Right forelimb (tissue), 1 donor: ENCODE data around the gene ACOD1.
A peak's percentile ranks its signal among the peaks of the same experiment; 100 is the strongest.
"Not testable (repeated sequence)": the region's sequence is repeated elsewhere in the genome, so short reads cannot be mapped to it uniquely, and the experiment has no call there.

Experiments
- DNase-seq: peaks from one replicate; pipeline ENCODE4 v3.0.0-alpha.2; 2018

Gene ACOD1

DNA sequence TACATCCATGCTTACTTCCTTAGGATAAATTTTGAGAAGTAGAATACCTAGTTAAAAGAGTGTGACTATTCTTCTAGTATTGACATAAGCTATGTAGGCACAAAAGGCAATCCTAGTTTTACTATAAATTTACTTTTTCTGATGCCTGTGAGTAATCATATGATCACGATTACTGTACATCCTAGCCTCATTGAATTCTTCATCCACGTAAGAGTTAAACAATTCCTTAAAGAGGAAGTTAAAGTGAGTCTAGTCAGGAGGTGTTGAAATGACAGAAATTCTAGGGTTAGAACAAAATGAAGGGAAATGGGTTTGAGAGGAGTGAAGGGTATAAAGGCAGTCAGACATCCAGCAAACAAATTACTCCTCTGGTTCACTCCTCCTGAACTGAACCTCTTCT, at the start of gene ACOD1:
Gene ACOD1, plus strand, starts transcription at position 363 of the 400 bp plus-strand sequence. CDS start 48 bp downstream, outside the sequence.
- no peak for DNase-seq

DNA sequence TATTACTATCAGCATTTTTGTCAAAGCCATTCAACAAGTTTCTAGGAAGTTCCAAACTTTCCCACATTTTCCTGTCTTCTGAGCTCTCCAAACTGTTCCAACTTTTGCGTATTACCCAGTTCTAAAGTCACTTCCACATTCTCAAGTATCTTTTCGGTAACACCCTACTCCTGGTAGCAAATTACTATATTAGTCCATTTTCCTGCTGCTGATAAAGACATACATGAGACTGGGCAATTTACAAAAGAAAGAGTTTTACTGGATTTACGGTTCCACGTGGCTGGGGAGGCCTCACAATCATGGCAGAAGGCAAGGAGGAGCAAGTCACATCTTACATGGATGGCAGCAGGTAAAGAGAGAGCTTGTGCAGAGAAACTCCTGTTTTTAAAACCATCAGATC, 49.2 kb upstream of the ACOD1 start:
- DNase-seq: not testable (repeated sequence)

DNA sequence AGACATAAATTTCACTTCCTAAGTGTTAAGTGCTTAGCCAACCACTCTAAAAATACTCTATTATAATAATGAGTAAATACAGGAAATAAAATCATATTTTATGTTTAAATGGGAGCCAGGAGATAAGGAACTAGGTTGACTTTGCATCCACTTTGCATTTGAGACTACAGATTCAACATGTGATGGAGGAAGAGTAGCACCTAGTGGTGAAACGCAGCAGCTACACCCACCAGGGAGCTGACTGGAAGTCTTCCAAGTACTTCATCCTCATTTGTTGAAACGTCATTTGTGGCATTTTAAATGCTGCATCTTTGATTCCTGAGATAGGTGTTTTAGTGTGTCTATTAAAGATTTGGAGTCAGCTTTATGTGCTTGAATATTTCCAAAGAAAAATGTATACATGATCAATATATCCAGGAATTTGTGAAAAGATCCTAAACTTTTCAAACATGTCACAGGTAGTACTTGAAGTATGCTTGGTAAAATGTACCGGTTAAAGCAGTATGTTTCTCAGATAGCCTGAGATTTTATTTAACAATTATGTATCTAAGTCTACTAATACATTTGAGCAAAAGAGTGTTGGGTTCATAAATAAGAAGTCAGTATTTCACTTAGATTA, 44.7 kb upstream of the ACOD1 start:
- peak; percentile 74 for DNase-seq

DNA sequence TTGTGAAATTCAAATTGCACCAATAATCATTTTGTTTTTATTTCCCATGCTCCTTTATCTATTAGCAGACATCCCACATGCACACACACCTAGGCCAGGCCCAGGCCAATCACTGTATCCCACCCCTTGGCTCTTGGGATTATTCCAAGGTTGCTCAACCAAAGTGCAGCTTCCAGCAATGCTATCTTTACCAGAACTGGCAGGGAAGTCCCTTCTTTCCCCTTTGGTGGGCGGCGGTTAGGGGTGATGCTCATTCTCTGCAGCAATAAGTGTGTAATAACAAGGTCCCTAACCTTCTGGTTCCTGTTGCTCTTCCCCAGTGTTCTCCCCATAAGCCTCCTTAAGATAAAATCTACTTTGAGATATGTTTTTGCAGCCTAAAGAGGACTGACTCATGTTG, 43.8 kb upstream of the ACOD1 start:
- DNase-seq: no peak

DNA sequence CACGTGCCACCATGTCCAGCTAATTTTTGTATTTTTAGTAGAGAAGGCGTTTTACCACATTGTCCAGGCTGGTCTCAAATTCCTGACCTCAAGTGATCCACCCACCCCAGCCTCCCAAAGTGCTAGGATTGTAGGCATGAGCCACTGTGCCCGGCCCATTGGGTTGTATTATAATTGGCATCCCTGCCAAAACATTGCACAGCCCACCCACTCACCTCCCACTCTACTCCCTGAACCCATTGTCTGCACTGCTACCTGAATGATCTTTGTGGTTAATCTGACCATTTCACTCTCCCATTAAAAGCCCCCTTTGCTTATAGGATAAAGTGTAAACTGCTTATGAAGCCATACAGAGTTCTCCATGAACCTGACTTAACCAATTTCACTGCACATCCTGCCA, 35.8 kb upstream of the ACOD1 start:
- DNase-seq: no peak

DNA sequence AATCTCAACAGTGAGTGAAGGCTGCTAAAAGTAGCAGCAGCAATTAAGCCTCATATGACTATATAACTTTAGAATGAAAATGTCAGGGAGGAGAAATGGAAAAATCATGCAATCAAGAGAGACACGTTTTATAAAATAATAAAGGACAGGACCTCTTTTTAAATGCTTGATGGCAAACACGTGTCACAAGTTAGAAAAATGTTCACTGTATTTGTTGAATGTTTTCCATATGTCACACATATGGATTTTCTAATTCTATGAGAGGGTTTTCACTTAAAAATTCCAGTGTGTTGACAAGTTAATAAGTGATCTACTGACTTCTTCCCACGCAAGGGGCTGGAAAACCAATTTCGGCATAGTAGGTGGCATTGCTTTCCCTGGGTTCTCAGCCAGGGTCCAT, 34.4 kb upstream of the ACOD1 start:
- no peak for DNase-seq

DNA sequence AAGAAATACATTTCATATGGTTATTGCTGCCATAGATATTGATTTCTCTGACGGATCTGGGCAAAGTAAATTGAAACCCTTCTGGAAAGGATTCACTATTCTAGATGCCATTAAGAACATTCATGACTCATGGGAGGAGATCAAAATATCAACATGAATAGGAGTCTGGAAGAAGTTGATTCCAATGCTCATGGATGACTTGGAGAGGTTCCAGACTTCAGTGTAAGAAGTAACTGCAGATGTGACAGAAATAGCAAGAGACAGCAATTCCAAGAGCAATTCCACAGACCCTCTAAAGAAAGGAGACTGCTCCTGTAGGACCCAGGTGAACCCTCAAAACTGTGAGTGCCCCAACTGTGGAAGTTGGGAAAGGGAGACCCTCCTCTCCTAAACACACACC, 31.2 kb upstream of the ACOD1 start:
- no peak for DNase-seq

DNA sequence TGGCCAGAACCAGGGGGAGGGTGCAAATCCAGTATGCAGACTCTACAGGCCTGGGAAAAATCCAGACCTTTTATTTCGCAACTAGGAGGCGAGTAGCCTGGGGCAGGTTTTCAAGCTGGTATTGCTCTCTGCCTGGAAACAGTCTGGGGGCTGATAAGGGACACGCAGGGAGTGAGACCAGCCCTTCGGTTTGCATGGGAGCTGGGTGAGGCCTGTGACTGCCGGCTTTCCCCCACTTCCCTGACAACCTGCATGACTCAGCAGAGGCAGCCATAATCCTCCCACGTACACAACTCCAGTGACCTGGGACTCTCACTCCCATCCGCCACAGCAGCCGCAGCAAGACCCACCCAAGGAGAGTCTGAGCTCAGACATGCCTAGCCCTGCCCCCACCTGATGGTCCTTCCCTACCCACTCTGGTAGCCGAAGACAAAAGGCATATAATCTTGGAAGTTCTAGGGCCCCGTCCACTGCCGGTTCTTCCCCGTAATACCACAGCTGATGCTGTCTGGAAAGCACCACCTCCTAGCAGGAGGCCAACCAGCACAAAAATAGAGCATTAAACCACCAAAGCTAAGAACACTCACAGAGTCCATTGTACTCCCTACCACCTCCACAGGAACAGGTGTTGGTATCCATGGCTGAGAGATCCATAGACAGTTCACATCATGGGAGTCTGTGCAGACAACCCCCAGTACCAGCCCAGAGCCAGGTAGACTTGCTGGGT, 30.4 kb upstream of the ACOD1 start:
- not testable (repeated sequence) for DNase-seq

DNA sequence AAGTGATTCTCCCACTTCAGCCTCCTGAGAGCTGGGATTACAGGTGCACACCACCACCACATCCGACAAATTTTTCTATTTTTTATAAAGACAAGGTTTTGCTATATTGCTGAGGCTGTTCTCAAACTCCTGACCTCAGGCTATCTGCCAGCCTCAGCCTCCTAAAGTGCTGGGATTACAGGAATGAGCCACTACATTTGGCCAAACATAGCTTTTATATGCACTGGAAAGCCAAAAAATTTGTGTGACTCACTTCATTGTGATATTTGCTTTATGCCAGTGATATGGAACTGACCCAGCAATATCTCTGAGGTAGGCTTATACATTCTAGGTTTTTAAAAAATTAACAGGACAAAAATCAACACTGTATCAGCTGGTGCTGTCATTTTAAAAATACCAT, 26.8 kb upstream of the ACOD1 start:
- no peak for DNase-seq

DNA sequence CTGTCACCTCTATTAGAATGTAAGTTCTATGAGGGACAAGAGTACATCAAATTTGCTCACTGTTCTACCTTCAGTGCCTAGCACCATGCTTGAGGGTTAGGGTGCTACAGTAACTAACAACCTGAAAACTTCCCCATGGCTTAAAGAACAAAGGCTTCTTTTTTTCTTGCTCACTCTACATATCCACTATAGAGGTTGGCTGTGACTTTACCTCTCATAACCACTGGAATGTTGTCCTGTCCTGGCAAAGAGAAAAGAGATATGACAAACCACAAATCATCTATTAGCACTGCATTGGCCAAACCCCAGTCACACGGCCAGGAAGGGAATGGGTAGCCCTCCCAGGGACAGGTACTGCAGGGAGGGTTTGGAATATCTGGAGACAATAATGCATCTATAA, 23.2 kb upstream of the ACOD1 start:
- no peak for DNase-seq

DNA sequence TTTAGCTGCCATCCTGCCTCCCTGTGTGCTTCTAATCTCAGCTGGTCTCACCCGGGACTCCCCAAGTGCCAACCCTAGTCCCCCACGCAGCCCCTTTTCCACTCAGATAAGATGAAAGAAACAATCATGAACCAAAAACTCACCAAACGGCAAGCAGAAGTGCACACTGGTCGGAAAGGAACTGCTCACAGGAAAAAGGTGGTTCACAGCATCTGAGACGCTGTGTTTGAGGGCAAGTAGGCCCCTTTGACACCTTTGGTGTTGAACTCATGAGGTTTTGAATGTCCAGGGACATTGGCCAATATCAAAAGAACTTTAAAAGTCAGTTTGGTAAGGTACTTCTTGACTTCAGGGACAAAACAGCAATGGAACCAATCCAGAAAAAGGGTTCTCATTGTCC, 20.4 kb upstream of the ACOD1 start:
- DNase-seq: no peak

DNA sequence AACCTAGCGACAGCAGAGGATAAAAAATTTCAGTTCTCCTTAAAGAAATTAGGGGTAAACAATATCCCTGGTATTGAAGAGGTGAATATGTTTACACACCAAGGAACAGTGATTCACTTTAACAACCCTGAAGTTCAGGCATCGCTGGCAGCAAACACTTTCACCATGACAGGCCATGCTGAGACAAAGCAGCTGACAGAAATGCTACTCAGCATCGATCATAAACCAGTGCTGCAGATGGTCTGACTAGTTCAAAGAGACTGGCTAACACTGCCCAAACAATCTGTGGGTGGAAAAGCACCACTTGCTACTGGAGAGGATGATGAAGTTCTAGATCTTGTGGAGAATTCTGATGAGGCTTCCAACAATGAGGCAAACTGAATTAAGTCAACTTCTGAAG, 19.9 kb upstream of the ACOD1 start:
- no peak for DNase-seq

DNA sequence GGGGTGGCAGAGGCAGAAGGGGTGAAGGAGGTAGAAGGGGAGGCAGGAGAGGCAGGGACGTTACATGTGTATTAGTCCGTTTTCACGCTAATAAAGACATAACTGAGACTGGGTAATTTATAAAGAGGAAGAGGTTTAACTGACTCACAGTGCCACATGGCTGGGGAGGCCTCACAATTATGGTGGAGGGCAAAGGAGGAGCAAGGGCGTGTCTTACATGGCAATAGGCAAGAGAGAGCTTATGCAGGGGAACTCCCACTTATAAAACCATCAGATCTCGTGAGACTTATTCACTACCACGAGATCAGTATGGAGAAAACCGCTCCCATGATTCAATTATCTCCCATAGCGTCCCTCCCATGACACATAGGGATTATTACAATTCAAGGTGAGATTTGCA, 19.0 kb upstream of the ACOD1 start:
- DNase-seq: no peak

DNA sequence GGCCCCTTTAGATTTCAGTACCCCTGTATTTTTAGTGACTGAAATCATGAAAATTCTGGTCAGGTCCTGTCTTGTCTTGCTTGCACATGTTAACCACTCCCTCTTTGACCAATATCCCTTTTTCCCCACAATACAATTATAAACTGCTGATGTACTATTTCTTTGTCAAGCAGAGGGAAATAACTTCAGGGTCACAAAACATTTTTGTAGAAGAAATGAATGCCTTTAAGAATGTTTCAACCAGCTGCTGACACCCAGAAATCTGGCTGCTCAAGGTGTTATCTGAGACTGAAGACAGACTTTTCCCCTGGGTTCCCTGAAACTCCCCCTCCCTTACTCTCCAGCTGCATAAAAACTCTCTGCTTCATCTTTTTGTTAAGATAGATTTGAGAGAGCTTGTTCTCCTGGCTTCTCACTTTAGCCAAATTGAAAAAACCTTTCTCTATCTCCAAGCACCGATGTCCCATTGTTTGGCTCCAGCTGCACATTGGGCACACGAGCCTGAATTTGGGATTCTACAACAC, 18.4 kb upstream of the ACOD1 start:
- DNase-seq: no peak

DNA sequence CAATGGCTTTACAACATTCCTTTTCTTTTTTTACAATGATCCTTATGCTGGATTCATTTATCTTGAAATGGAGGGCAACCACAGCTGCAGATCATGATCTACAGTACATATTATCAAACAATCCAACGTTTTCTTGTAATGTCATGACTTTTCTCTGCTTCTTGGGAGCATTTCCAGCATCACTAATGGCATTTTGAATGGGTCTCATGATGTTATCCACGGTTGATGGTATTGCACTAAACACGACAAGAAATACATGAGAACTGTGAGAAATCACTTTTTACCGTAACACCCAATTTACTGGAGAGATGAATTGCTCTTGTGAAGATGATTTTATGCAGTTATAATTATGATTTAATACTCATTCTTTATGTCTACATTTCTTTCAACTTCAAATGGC, 16.2 kb upstream of the ACOD1 start:
- DNase-seq: no peak

DNA sequence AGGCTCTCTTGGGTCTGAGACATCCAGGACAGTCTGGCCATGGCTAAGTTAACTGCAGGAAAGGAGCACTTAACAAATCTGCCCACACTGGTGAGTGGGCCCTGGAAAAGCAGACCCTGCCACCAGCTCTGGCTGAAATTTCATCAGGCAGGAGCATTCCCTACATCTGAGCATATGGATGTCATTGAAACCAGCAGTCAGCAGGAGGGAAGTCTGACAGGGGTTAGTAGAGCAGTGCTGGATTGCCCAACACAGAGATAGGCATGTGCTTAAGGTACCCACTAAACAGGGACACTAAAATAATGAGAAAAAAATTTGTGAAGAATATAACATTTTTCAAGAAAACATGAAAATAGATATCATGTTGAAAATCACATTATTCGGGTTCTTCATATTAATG, 13.6 kb upstream of the ACOD1 start:
- no peak for DNase-seq

DNA sequence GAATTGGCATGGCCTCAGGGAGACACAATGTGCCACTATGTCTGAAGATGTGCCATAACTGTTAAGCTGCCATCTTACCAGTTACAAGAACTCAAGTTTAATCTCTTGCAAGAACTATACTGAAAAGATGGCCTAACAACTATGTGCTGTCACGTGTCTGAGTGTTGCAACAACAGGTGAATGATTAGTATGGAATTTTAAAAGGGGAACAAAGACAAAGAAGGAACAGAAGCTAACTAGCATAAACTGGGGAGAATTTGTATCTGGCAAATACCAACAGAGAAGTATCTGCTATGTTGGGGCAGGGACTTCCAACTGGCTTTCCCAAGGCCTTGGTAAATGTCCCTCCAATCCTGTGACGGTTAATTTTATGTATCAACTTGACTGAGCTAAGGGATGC, 11.5 kb upstream of the ACOD1 start:
- DNase-seq: no peak

DNA sequence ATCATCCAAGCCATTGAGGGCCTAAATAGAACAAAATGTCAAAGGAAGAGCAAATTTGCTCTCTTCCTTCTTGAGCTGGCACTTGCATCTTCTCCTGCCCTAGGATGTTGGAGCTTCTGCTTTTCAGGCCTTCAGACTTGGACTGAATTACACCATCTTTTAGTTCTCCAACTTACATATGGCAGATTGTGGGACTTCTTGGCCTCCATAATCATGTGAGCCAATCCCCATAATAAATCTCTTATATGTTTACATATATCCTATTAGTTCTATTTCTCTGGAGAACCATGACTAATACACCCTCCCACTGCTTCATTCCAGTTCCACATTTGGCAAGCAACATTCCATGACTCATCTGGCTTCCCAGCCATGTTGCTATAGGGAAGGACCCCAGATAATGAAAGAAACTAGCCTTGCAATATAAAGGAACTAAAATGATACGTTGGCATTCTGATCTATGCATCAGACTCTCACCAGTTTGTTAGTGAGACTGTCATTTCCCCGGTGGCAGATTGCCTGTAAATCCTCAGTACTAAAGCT, 11.0 kb upstream of the ACOD1 start:
- DNase-seq: no peak

DNA sequence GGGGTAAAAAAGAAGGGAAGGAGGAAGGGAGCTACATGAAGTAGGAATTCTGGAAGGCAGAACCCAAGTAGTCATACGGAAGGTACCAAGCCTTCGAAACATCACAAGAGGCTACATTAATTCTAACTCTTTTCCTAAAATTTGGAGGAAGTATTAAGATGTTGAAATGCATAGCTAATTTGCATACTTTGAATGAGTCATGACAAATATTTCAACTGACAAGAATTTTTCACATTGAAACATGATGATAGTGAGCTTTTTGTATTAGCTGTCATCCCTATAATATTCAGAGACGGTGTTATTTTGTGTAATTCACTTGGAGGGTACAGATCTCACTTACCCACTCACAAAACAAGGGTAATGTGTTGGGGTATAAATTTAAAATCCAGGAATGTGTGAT, 9.1 kb upstream of the ACOD1 start:
- DNase-seq: no peak

DNA sequence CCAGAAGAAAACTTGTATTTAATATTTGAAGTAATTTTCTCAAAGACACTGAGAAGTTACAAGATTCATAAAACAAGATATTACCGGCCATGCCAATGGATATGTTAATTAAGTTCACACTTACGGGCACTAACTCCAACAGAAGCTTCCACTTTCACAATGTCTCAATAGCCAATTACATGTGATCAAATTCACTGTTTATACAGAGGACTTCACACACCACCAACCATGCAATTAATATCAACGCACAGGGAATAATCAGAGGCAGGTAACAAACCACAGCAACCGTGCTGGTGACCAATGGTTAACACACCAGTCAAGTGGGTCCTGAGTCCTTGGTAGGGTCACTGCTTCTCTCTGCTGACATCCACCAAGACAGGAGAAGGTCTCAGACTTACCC, 5.9 kb upstream of the ACOD1 start:
- DNase-seq: no peak

DNA sequence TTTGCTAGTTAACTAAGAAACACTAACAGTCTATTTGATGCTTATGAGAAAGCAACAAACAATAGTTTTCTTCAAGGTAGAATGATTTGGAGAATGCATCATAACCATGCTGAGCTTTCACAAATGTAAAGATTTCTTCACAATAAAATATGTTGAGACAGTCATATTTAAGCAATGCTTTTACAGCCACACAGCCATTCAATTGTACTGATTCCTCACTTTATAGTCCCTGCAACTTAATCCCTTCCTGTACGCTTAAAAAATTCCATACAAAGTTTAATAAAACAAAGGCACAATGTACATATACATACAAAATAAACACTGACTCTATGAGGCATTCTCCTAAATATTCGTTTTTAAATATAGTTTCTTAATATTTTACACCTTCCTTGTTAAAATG, 4.7 kb upstream of the ACOD1 start:
- no peak for DNase-seq

DNA sequence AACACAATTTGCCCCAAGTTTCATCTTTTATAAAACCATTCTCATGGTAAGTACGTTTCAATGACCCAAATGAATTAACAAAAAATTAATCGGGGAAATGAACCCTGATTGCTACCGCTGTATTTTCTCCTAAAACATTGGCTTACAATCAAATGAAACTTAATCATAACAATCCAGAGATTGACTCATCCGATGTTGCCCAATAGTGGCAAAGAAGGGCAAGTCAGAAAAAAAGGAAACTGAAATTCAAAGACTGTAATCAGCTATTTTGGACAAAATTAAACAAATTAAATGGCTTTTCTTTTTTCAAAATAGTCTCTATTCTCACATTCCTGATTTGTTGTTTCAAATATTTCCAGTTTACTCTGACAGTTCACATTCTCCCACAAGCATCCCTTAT, 3.9 kb upstream of the ACOD1 start:
- no peak for DNase-seq

DNA sequence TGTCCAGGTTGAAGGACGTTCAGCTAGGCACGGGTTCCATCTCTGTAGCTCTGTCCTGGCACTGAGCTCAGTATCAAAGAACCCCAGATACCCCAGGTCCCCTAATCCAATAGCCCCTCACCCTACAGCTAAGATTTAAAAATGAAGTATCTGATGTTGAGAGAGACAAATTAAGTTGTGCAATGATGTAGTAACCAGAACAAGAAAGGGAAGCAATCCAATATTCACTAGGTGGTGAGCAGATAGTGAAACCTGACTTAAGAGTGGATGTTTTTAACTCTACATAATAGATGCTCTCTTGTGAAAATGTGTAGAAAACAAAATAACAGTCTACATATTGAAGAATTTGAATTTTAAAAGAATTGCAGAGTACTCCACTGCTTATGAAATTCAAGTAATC, 1.8 kb downstream of the ACOD1 start:
- no peak for DNase-seq

DNA sequence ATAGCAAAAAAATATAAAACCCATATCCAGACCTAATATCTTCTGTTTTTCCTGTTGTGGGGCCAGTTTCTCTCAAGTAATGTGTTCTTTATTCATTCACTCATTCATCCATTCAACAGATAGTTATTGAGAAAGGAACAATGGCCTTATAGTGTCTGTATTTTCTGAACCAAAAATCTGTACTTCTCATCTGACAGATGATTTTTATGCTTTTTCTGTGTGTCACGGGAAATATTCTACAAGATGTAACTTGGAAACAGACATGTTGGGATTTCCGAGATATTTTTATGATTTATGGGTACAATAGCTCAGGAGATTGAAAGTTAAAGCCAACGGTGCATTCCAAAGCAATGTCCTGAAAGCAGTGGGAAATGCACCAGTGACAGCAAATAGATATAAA, 5.7 kb downstream of the ACOD1 start:
- no peak for DNase-seq

DNA sequence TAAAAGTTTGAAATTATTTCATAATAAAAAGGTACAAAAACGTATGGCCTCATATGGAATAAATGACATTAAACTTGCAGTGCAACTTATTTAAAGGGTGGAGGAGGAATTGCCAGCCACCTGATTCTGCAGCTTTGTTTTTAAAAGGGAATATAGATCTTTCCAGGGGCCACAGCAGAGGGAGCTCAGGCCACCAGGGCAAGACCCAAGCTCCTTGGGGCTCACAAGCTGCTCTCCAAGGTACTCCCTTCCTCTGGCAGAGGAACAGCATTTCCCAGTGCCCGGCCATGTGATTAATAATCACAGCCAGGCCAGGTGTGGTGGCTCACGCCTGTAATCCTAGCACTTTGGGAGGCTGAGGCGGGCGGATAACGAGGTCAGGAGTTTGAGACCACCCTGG, 6.2 kb downstream of the ACOD1 start:
- no peak for DNase-seq
